Measurements from ENCODE around the gene RHOC.

GRCh38 chr1:112748396-112748795 is 41.5 kb upstream of the RHOC start:
- TF ChIP-seq POLR2A (IDR thresholded peaks at IDR 0.05; ENCODE audit: low read length), result no peak
- TF ChIP-seq GATA1 (IDR thresholded peaks at IDR 0.05; ENCODE audit: low read depth, low read length), result no peak
